Renal cortex interstitium (tissue), 11 donors: ENCODE results near the gene MRPL28. TPM values are rescaled to one million over a fixed set of nuclear protein-coding genes. Genes with fewer than 3 reads are reported as not detected.
"Not testable (repeated sequence)": the region's sequence is repeated elsewhere in the genome, so short reads cannot be mapped to it uniquely, and the experiment has no call there.

Experiments
- DNase-seq, 11 donors: peaks; one replicate each; pipeline ENCODE4 v3.0.0-alpha.2; 2013; ENCODE audit warnings: low read depth in 9 of 11, low spot score in 4 of 11; ENCODE audit errors: extremely low read depth in 1 of 11
- polyA plus RNA-seq, 3 donors: library from polyadenylated mRNA; unstranded; fragments of 120-200 nt; gene quantifications; one replicate each; pipeline ENCODE4 v1.2.1, GENCODE V29; 2013; ENCODE audit not compliant: insufficient read length in 3 of 3

Gene MRPL28
- polyA plus RNA-seq, 3 donors, result 55.3 to 90.5 (median 65.3) TPM

DNA sequence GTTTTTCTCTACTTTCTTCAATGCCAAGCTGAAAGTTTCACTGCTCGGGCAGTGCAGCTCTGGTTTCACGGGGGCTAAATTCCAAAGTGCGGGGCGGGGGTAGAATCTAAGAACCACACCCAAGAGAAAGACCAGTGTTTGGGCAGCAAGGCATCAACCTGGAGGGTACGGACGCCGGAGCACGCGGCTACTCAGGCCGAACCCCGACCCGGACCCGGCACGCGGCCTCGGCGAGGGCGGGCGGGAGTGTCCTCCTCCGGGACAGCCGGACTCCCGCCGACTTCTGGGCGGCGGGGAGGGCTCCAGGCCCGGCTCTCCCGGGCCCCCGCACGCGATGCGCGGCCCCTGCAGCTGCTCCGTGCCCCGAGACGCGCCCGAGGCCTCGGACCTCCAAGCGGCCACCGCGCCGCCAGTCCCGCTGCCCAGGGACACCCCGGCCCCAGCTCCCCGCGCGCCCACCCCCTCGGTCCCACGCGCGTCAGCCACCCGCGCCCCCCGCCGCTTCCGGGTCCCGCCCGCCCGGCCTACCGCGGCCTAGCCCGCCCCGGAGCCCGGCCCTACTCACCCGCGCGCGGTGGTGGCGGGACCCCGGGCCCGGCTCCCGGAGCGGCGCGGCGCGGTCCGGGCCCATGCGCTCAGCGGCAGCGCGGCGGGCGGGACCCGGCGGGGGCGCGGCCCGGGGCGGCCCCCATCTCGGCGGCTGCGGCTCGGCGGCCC is 18.4 kb downstream of the MRPL28 start:
- DNase-seq, result no peak

GRCh38 chr16:350203-350602 is 20.1 kb downstream of the MRPL28 start:
- DNase-seq, result no peak

- DNase-seq, result no peak
These were observed 21.1 kb downstream of the MRPL28 start for GRCh38 chr16:349211-349610.

GRCh38 chr16:348495-348894 is 21.8 kb downstream of the MRPL28 start:
- DNase-seq, result not testable (repeated sequence)

DNA sequence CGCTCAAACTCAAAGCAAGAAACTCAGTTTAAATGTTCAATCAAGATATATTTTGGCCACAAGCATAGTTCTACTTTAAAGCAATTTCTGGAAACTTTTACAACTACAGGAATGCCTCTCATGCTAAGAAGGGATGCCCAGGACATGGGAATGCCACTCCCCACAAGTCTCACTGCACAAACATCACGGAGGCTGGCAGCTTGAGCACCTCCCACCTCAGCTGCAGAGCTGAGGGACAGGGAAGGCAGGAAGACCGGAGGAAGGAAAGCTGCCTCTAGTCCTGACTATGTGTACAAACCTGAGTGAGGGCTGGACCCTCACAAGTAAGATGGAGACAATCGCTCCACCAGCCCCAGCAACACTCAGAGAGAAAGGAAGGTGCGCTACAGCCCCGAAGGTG is 23.1 kb downstream of the MRPL28 start:
- no peak for DNase-seq

- no peak for DNase-seq
These were observed 23.8 kb downstream of the MRPL28 start for GRCh38 chr16:346587-346986.

DNA sequence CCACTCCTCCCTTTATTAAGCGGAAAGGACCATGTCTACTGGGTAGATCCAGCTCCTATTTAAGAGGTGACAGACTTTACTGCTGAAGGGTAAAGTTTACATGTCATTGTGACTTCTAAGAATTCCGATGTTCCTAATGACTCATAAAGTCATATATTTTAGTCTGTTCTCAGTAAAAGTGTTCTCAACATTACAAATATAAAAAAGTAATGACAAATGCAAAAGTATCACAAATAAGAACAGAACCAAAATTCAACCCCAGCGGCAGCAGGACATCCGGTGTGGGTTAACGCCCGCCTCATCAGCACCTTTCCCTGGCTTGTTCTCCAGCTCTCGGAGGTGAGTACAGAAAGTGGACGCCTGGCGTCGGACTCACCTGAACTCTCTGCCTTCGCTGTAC is 24.6 kb downstream of the MRPL28 start:
- no peak for DNase-seq

DNA sequence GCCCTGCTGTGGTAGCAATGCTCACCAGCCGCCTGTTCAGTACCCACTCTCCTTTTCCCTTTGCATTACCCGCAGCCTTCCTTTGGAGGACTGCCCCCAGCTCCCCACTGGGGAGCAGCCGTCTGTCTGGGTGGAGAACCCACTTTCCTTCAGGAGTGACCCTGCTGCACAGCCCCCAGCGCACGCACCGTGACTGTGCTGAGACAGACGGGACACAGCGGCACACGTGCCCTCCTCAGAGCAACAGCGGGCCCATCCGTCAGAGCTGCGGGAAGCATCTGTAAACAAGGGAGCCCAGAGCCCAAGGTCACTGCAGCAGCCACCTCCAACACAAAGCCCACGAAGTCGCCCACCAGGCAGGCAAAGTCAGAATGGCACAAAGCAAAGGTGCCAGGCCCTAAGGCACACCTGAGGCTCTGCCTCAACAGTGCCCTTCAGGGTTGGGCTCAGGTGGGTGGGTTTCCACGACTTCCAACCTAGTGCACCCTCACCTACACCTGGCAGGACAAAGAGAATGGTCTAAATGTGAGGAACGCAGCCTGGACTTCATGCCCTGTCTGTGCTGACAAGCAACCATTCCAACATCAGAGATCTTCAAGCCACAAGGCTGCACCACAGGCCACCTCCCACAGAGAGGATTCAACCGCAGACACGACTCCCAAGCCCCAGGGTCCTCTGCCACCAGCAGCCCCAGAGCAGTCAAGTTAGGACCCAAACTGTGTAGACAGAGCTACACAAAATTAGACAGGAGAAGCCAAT is 27.7 kb downstream of the MRPL28 start:
- no peak for DNase-seq

- DNase-seq, result not testable (repeated sequence)
These were observed 28.4 kb downstream of the MRPL28 start for GRCh38 chr16:341974-342336.

- not testable (repeated sequence) for DNase-seq
These were observed 29.0 kb downstream of the MRPL28 start for GRCh38 chr16:341095-341973.

DNA sequence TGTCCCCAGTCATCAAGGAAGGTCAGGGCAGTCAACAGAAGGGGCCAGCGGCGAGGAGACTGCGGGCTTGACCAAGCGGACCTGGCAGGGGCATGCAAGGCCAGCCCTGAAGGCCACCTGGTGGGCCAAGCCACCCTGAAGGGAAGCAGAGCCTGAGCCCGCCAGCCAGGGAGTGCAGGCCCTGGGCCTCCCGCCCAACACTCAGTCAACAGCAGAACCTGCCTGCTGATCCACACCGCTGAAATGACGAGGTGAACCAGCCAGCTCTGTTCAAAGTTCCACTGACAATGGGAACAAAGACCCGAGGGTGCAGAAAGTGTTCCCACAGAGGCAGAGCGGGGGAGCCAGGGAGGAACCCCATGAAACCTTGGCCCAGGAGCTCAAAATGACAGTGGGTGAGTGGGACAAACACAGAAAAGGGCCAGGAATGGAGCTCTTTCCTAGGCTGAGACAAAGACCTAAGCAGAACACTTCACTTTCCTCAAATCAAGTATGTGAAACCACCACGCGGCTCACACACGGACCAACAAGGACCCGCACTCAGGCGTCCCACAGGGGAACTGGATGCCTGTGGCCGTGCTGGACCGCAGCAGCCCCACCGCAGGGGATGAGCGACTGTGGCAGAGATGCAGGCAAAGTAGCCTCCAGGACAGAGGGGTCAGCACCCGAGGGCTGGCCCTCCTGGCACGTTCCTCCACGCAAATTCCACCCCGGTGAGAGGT is 29.8 kb downstream of the MRPL28 start:
- DNase-seq, result no peak

GRCh38 chr16:339680-340079 is 30.7 kb downstream of the MRPL28 start:
- DNase-seq, result no peak

DNA sequence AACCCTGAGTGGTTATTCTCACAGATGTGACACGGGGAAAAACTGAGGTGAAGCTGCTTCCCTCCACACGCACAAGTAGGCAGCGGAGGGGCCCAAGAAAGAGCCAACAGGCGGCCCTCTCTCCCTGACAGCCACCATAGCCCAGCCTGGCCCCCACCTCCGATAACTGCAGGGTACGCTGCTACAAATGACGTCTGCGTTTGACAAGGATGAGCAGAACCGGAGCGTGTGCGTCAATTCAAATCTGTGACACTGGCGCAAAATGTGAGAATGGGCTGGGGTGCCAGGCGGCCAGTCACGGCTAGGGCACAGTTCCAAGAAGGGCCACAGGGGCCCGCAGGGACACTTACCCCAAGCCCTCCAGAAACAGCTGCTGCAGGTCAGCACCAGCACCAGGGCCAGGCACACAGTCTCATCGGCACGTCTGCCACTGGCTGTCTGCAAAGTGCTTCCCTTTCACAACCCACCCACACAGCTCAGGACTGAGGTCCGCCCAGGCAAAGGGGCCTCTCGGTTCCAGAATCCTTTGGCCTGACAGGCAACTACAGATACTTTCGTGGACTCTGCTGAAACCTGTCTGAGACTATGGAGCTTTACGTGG is 32.3 kb downstream of the MRPL28 start:
- no peak for DNase-seq

GRCh38 chr16:337437-337836 is 32.9 kb downstream of the MRPL28 start:
- no peak for DNase-seq

DNA sequence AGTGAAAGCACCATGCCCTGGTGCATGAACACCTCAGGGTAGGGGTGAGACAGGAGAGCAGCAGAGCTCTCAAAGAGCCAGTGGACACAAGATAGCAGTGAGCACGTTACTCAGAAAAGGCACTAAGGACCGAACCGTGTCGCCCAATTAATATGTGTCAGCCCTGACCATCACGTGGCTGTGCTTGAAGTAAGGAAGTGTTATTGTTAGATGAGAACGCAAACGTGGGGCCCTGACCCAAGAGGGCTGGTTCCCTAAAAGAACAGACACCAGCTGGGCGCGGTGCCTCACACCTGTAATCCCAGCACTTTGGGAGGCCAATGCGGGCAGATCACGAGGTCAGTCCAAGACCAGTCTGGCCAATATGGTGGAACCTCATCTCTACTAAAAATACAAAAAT is 34.1 kb downstream of the MRPL28 start:
- no peak for DNase-seq

- DNase-seq, result not testable (repeated sequence)
These were observed 35.3 kb downstream of the MRPL28 start for GRCh38 chr16:334861-335632.

- DNase-seq, result not testable (repeated sequence)
These were observed 36.0 kb downstream of the MRPL28 start for GRCh38 chr16:334164-334832.
